ENCODE data around the gene BEND7. TPM values are rescaled to one million over a fixed set of nuclear protein-coding genes. Genes with fewer than 3 reads are reported as not detected.
A peak's percentile ranks its signal among the peaks of the same experiment; 100 is the strongest.

BEND7 gene
- total and polyA plus RNA-seq, 2 donors, result 0.66 to 2.1 TPM

DNA sequence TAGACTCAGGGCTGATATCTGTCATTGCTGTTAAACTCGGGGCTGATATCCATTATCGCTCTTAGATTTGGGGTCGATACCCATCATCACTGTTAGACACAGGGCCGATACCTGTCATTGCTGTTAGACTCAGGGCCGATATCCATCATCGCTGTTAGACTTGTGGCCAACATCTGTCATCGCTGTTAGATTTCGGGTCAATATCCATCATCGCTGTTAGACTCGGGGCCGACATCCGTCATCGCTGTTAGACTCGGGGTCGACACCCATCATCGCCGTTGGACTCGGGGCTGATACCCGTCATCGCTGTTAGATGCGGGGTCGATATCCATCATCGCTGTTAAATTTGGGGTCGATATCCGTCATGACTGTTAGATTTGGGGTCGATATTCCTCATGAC lies 54.8 kb downstream of the BEND7 start:
- no peak overlapping the region for H3K4me3 ChIP-seq (ENCODE audit: low read length in 2 of 2)
- H3K36me3 ChIP-seq (ENCODE audit: control insufficient read depth in 2 of 2, insufficient read depth in 2 of 2, low read length in 1 of 2), result no peaks in the 10 kb centered on the region
- no peak overlapping the region for H3K27ac ChIP-seq (ENCODE audit: low read depth in 1 of 2, low read length in 1 of 2)
- no peaks in the 10 kb centered on the region for H3K4me1 ChIP-seq (ENCODE audit: control insufficient read depth in 2 of 2, insufficient read depth in 2 of 2, low read length in 2 of 2)
- 98% methylated on average over 26 of the region's 26 CpGs for WGBS
- peaks cover 0 to 4% of the 10 kb centered on the region in 2 donors for H3K9me3 ChIP-seq (ENCODE audit: control insufficient read depth in 2 of 2, insufficient read depth in 1 of 2, low read length in 1 of 2)
- no peak for DNase-seq (ENCODE audit: low read depth in 6 of 9, low spot score in 9 of 9)
- no peaks in the 10 kb centered on the region for H3K27me3 ChIP-seq (ENCODE audit: control insufficient read depth in 2 of 2, insufficient read depth in 1 of 2, low read length in 1 of 2)

- H3K4me1 ChIP-seq (ENCODE audit: control insufficient read depth in 2 of 2, insufficient read depth in 2 of 2, low read length in 2 of 2), result no peaks in the 10 kb centered on the region
- no peak for DNase-seq (ENCODE audit: low read depth in 6 of 9, low spot score in 9 of 9)
- no peak overlapping the region for H3K4me3 ChIP-seq (ENCODE audit: low read length in 2 of 2)
- no peak overlapping the region for H3K27ac ChIP-seq (ENCODE audit: low read depth in 1 of 2, low read length in 1 of 2)
- peaks cover 0 to 4% of the 10 kb centered on the region in 2 donors for H3K9me3 ChIP-seq (ENCODE audit: control insufficient read depth in 2 of 2, insufficient read depth in 1 of 2, low read length in 1 of 2)
- H3K27me3 ChIP-seq (ENCODE audit: control insufficient read depth in 2 of 2, insufficient read depth in 1 of 2, low read length in 1 of 2), result peaks cover 0 to 2% of the 10 kb centered on the region in 2 donors
- no peaks in the 10 kb centered on the region for H3K36me3 ChIP-seq (ENCODE audit: control insufficient read depth in 2 of 2, insufficient read depth in 2 of 2, low read length in 1 of 2)
- WGBS, result 98% methylated on average over 19 of the region's 19 CpGs
These were observed 56.5 kb downstream of the BEND7 start for GRCh38 chr10:13472359-13472758.

DNA sequence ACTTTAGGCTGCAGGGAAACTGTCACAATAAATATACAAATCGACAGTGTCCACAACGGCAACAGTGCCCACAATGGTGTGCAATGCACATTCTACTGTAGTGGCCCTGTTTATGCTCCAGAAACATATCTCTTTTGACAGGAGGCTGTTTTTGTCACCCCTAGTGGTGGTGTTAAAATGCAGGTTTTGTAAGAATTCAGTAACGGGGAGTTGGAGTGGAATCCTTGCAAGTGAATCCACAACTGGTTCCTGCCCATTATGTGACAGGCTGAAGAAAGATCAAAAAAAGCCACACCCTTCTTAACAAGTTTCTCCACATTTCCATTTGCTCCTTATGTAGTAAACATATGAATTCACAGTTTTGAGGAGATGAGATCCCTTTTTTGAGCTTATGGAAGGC lies 58.5 kb downstream of the BEND7 start:
- Histone ChIP-seq H3K27ac (ENCODE audit: low read depth in 1 of 2, low read length in 1 of 2) (no peak overlapping the region), H3K4me3 (ENCODE audit: low read length in 2 of 2) (no peak overlapping the region), H3K4me1 (ENCODE audit: control insufficient read depth in 2 of 2, insufficient read depth in 2 of 2, low read length in 2 of 2) (no peaks in the 10 kb centered on the region), H3K27me3 (ENCODE audit: control insufficient read depth in 2 of 2, insufficient read depth in 1 of 2, low read length in 1 of 2) (peaks cover 0 to 2% of the 10 kb centered on the region in 2 donors), H3K9me3 (ENCODE audit: control insufficient read depth in 2 of 2, insufficient read depth in 1 of 2, low read length in 1 of 2) (peaks cover 0 to 4% of the 10 kb centered on the region in 2 donors), H3K36me3 (ENCODE audit: control insufficient read depth in 2 of 2, insufficient read depth in 2 of 2, low read length in 1 of 2) (no peaks in the 10 kb centered on the region)
- 96% methylated on average over 3 of the region's 3 CpGs for WGBS
- no peak for DNase-seq (ENCODE audit: low read depth in 6 of 9, low spot score in 9 of 9)

DNA sequence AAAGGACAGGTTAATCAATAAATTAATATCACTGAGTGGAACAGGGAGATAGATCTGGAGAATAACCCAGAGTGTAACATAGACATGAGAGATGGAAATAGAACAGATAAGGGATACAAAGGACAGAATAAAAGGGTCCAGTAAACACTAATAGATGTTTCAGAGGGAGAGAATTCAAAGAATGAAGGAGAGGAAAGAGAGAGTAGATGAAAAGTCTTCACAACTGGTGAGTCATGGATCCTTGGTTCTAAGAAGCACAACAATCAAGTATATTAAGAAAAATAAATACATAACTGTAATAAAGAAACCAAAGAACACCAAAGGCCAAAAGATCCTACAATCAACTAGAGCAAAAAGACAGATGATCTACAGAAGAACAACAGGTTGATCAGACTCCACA lies 66.3 kb downstream of the BEND7 start:
- Histone ChIP-seq H3K4me1 (ENCODE audit: control insufficient read depth in 2 of 2, insufficient read depth in 2 of 2, low read length in 2 of 2) (no peaks in the 10 kb centered on the region), H3K27me3 (ENCODE audit: control insufficient read depth in 2 of 2, insufficient read depth in 1 of 2, low read length in 1 of 2) (no peaks in the 10 kb centered on the region), H3K36me3 (ENCODE audit: control insufficient read depth in 2 of 2, insufficient read depth in 2 of 2, low read length in 1 of 2) (no peaks in the 10 kb centered on the region), H3K27ac (ENCODE audit: low read depth in 1 of 2, low read length in 1 of 2) (no peak overlapping the region), H3K4me3 (ENCODE audit: low read length in 2 of 2) (no peak overlapping the region), H3K9me3 (ENCODE audit: control insufficient read depth in 2 of 2, insufficient read depth in 1 of 2, low read length in 1 of 2) (no peaks in the 10 kb centered on the region)
- no peak for DNase-seq (ENCODE audit: low read depth in 6 of 9, low spot score in 9 of 9)

DNA sequence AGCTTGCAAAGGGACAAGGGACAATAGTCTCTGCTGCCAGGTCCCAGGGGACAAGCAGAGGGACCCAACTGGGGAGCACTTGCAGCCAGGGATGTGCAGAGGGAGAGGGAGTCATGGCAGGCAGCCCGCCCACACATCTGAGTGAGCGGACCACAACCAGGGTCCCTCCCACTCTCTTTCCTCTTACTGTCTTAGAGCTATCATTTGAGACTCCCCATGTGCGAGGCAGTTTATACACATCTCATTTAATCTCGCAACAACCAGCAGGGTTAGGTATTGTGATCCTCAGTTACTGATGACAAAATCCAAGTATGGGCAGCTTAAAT lies 70.2 kb downstream of the BEND7 start:
- Histone ChIP-seq H3K27me3 (ENCODE audit: control insufficient read depth in 2 of 2, insufficient read depth in 1 of 2, low read length in 1 of 2) (no peaks in the 10 kb centered on the region), H3K4me1 (ENCODE audit: control insufficient read depth in 2 of 2, insufficient read depth in 2 of 2, low read length in 2 of 2) (no peaks in the 10 kb centered on the region), H3K4me3 (ENCODE audit: low read length in 2 of 2) (no peak overlapping the region), H3K27ac (ENCODE audit: low read depth in 1 of 2, low read length in 1 of 2) (no peak overlapping the region), H3K9me3 (ENCODE audit: control insufficient read depth in 2 of 2, insufficient read depth in 1 of 2, low read length in 1 of 2) (no peaks in the 10 kb centered on the region), H3K36me3 (ENCODE audit: control insufficient read depth in 2 of 2, insufficient read depth in 2 of 2, low read length in 1 of 2) (no peaks in the 10 kb centered on the region)
- DNase-seq (ENCODE audit: low read depth in 6 of 9, low spot score in 9 of 9), result no peak
- 94% methylated on average over 4 of the region's 4 CpGs for WGBS

DNA sequence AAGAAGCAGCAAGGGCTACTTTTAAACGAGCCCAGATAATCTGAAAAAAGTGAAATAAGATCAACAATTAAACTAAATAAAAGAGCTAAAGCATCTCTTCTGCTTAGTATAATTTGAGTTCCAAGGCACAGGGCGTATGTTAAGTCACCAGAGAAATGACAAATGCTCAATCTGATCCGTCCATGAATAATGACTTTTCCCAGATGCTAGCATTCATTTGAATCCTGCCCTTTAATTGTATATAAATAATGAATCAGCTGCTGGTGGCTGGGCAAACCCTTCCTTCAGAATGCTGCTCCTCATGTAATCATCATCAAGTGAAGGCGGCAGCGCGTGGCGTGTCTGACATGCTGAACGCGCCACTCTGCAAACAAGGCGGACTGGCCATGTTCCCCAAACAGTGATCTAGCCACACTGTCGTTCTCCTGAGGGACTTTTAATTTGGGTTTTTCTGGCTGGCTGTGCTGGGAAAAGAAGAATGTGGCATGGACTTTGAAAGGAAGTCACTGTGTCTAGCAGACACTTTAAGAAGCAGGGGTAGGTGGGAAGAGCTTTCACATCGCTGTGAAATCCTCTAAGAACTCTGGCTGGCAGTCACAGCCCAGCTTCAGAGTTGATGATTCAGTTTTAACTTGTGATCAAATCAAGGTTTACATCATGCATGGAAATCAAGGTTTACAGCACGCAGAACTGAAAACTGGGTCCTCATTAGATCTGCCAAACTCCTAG lies 70.7 kb downstream of the BEND7 start:
- no peak for DNase-seq (ENCODE audit: low read depth in 6 of 9, low spot score in 9 of 9)
- Histone ChIP-seq H3K4me3 (ENCODE audit: low read length in 2 of 2) (no peak overlapping the region), H3K9me3 (ENCODE audit: control insufficient read depth in 2 of 2, insufficient read depth in 1 of 2, low read length in 1 of 2) (no peaks in the 10 kb centered on the region), H3K4me1 (ENCODE audit: control insufficient read depth in 2 of 2, insufficient read depth in 2 of 2, low read length in 2 of 2) (no peaks in the 10 kb centered on the region), H3K27ac (ENCODE audit: low read depth in 1 of 2, low read length in 1 of 2) (no peak overlapping the region), H3K27me3 (ENCODE audit: control insufficient read depth in 2 of 2, insufficient read depth in 1 of 2, low read length in 1 of 2) (no peaks in the 10 kb centered on the region), H3K36me3 (ENCODE audit: control insufficient read depth in 2 of 2, insufficient read depth in 2 of 2, low read length in 1 of 2) (no peaks in the 10 kb centered on the region)
- 94% methylated on average over 13 of the region's 13 CpGs for WGBS

GRCh38 chr10:13453896-13454295 lies 74.9 kb downstream of the BEND7 start:
- no peaks in the 10 kb centered on the region for H3K36me3 ChIP-seq (ENCODE audit: control insufficient read depth in 2 of 2, insufficient read depth in 2 of 2, low read length in 1 of 2)
- no peak overlapping the region for H3K4me3 ChIP-seq (ENCODE audit: low read length in 2 of 2)
- peak in 2 of 9 donors; percentile 2 to 13 for DNase-seq (ENCODE audit: low read depth in 6 of 9, low spot score in 9 of 9)
- no peaks in the 10 kb centered on the region for H3K9me3 ChIP-seq (ENCODE audit: control insufficient read depth in 2 of 2, insufficient read depth in 1 of 2, low read length in 1 of 2)
- 28% methylated on average over 8 of the region's 8 CpGs for WGBS
- no peak overlapping the region for H3K27ac ChIP-seq (ENCODE audit: low read depth in 1 of 2, low read length in 1 of 2)
- no peaks in the 10 kb centered on the region for H3K27me3 ChIP-seq (ENCODE audit: control insufficient read depth in 2 of 2, insufficient read depth in 1 of 2, low read length in 1 of 2)
- no peaks in the 10 kb centered on the region for H3K4me1 ChIP-seq (ENCODE audit: control insufficient read depth in 2 of 2, insufficient read depth in 2 of 2, low read length in 2 of 2)

DNA sequence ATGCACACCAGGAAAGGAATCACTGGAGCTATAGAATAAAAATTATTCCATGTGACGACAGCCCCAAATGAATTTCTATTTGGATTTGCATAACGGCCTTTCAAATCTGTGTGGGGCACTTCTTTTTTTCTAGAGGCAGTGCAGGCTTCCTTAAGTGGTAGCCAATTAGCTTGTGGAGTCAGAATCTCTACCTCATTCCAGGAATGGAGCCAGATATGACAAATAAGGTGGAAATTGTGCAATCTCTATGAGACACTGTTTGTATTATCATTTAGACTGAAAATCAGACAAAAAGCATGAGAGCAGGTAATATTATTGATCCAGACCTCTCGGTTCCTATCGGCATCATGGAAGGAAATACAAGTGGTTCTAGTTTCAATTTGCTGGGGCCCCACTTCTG lies 78.7 kb downstream of the BEND7 start:
- DNase-seq (ENCODE audit: low read depth in 6 of 9, low spot score in 9 of 9), result no peak
- H3K36me3 ChIP-seq (ENCODE audit: control insufficient read depth in 2 of 2, insufficient read depth in 2 of 2, low read length in 1 of 2), result no peaks in the 10 kb centered on the region
- no peaks in the 10 kb centered on the region for H3K9me3 ChIP-seq (ENCODE audit: control insufficient read depth in 2 of 2, insufficient read depth in 1 of 2, low read length in 1 of 2)
- no peaks in the 10 kb centered on the region for H3K27me3 ChIP-seq (ENCODE audit: control insufficient read depth in 2 of 2, insufficient read depth in 1 of 2, low read length in 1 of 2)
- H3K27ac ChIP-seq (ENCODE audit: low read depth in 1 of 2, low read length in 1 of 2), result no peak overlapping the region
- WGBS, result 97% methylated on average over 4 of the region's 4 CpGs
- H3K4me1 ChIP-seq (ENCODE audit: control insufficient read depth in 2 of 2, insufficient read depth in 2 of 2, low read length in 2 of 2), result no peaks in the 10 kb centered on the region
- no peak overlapping the region for H3K4me3 ChIP-seq (ENCODE audit: low read length in 2 of 2)

DNA sequence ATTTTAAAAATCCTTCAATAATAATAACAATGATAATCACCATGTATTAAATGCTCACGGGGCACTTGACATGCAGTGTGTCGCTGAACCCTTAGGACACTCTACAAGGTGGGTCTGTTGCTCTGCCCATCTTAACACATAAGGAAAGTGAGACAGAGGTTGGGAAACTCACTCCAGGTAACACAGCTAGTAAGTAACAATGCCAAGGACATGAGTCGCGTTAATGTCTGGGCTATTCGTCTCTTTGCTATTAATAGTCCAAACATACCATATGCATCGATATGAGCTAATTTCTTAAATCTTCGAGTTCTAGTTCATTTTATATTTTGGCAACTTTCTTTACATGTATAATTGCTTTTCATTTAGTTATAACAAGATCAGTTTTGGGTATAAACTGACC lies 79.5 kb downstream of the BEND7 start:
- H3K4me3 ChIP-seq (ENCODE audit: low read length in 2 of 2), result no peak overlapping the region
- H3K36me3 ChIP-seq (ENCODE audit: control insufficient read depth in 2 of 2, insufficient read depth in 2 of 2, low read length in 1 of 2), result no peaks in the 10 kb centered on the region
- WGBS, result 89% methylated on average over 7 of the region's 7 CpGs
- no peak for DNase-seq (ENCODE audit: low read depth in 6 of 9, low spot score in 9 of 9)
- H3K27me3 ChIP-seq (ENCODE audit: control insufficient read depth in 2 of 2, insufficient read depth in 1 of 2, low read length in 1 of 2), result no peaks in the 10 kb centered on the region
- H3K4me1 ChIP-seq (ENCODE audit: control insufficient read depth in 2 of 2, insufficient read depth in 2 of 2, low read length in 2 of 2), result no peaks in the 10 kb centered on the region
- H3K27ac ChIP-seq (ENCODE audit: low read depth in 1 of 2, low read length in 1 of 2), result no peak overlapping the region
- H3K9me3 ChIP-seq (ENCODE audit: control insufficient read depth in 2 of 2, insufficient read depth in 1 of 2, low read length in 1 of 2), result no peaks in the 10 kb centered on the region

- no peaks in the 10 kb centered on the region for H3K4me1 ChIP-seq (ENCODE audit: control insufficient read depth in 2 of 2, insufficient read depth in 2 of 2, low read length in 2 of 2)
- no peaks in the 10 kb centered on the region for H3K36me3 ChIP-seq (ENCODE audit: control insufficient read depth in 2 of 2, insufficient read depth in 2 of 2, low read length in 1 of 2)
- H3K27ac ChIP-seq (ENCODE audit: low read depth in 1 of 2, low read length in 1 of 2), result no peak overlapping the region
- WGBS, result 94% methylated on average over 8 of the region's 8 CpGs
- no peak overlapping the region for H3K4me3 ChIP-seq (ENCODE audit: low read length in 2 of 2)
- H3K9me3 ChIP-seq (ENCODE audit: control insufficient read depth in 2 of 2, insufficient read depth in 1 of 2, low read length in 1 of 2), result no peaks in the 10 kb centered on the region
- no peak for DNase-seq (ENCODE audit: low read depth in 6 of 9, low spot score in 9 of 9)
- no peaks in the 10 kb centered on the region for H3K27me3 ChIP-seq (ENCODE audit: control insufficient read depth in 2 of 2, insufficient read depth in 1 of 2, low read length in 1 of 2)
These were observed 80.6 kb downstream of the BEND7 start for GRCh38 chr10:13448216-13448615.
